H1 (cell line): ENCODE data around the gene PEAK3. TPM values are rescaled to one million over a fixed set of nuclear protein-coding genes. Genes with fewer than 3 reads are reported as not detected.

Source experiments
- CTCF ChIA-PET: fragments of 300-600 bp; sonication (Branson Sonifier 250); formaldehyde crosslinking; loops from one replicate; lab custom pipeline; 2021; ENCODE audit not compliant: partially characterized antibody; lab: Charles Lee
- POLR2A ChIA-PET: fragments of 300-600 bp; sonication (Branson Sonifier 250); formaldehyde crosslinking; loops from one replicate; lab custom pipeline; 2021; ENCODE audit warnings: inconsistent platforms; ENCODE audit not compliant: partially characterized antibody; lab: Charles Lee
- DNase-seq, 2 experiments: peaks; one replicate each; pipeline versions ENCODE4 v3.0.0 to v3.0.0-alpha.2; 2010 to 2022; ENCODE audit warnings: low spot score in 2 of 2, low read depth in 1 of 2, mixed read lengths in 1 of 2
- FAIRE-seq: peaks from 2 replicates; lab custom pipeline; 2011; peaks lifted over from hg19 to GRCh38; lab: Jason Lieb, UNC
- H2AFZ ChIP-seq: 2 replicates; pipeline ENCODE4 v1.8.1; 2012; ENCODE audit warnings: low read length, inconsistent platforms
- H2AK5ac ChIP-seq: 2 replicates; pipeline ENCODE4 v1.6.1; 2013; ENCODE audit warnings: low read depth, low read length
- H2BK120ac ChIP-seq: replicated peaks from 2 replicates; pipeline ENCODE3; 2013; ENCODE audit warnings: low read depth, low read length, inconsistent platforms
- H2BK12ac ChIP-seq: 2 replicates; pipeline ENCODE4 v1.6.1; 2013; ENCODE audit warnings: low read depth, low read length
- H2BK15ac ChIP-seq: 2 replicates; pipeline ENCODE4 v1.6.1; 2013; ENCODE audit warnings: low read length
- H2BK20ac ChIP-seq: 2 replicates; pipeline ENCODE4 v1.6.1; 2013; ENCODE audit warnings: low read length
- H2BK5ac ChIP-seq: 2 replicates; pipeline ENCODE4 v1.6.1; 2013; ENCODE audit warnings: low read depth, low read length
- H3K14ac ChIP-seq: 2 replicates; pipeline ENCODE4 v1.6.1; 2013; ENCODE audit warnings: inconsistent platforms; ENCODE audit not compliant: insufficient read length
- H3K18ac ChIP-seq: 2 replicates; pipeline ENCODE4 v1.6.1; 2013; ENCODE audit warnings: low read length; ENCODE audit errors: extremely low read depth
- H3K23ac ChIP-seq: 2 replicates; pipeline ENCODE4 v1.6.1; 2013; ENCODE audit warnings: inconsistent platforms; ENCODE audit not compliant: insufficient read length
- H3K23me2 ChIP-seq: 2 replicates; pipeline ENCODE4 v1.6.1; 2013; ENCODE audit warnings: low read depth, low read length
- H3K27ac ChIP-seq: 2 replicates; pipeline ENCODE4 v1.6.1; 2011; ENCODE audit warnings: low read depth, low read length, inconsistent platforms
- H3K27me3 ChIP-seq, 4 experiments: replicated peaks in 1 of 4; 1 replicate in 1 of 4; 2 replicates in 3 of 4; pipeline versions ENCODE4 v1.6.1 to v1.8.1; 2011 to 2013; ENCODE audit warnings: low read length in 3 of 4, mild to moderate bottlenecking in 3 of 4, inconsistent platforms in 2 of 4, mixed read lengths in 2 of 4, moderate library complexity in 1 of 4; ENCODE audit not compliant: control insufficient read depth in 3 of 4, insufficient read depth in 3 of 4; ENCODE audit errors: extremely low read depth in 1 of 4
- H3K36me3 ChIP-seq, 4 experiments: 2 replicates each; pipeline versions ENCODE4 v1.6.1 to v1.8.1; 2011 to 2013; ENCODE audit warnings: mild to moderate bottlenecking in 4 of 4, low read length in 3 of 4, moderate library complexity in 2 of 4, control low read depth in 1 of 4, inconsistent platforms in 1 of 4; ENCODE audit not compliant: insufficient read depth in 4 of 4, control insufficient read depth in 2 of 4
- H3K4ac ChIP-seq: replicated peaks from 2 replicates; pipeline ENCODE3; 2013; ENCODE audit warnings: low read length, low read depth, mixed read lengths, inconsistent platforms; ENCODE audit not compliant: insufficient read length
- H3K4me1 ChIP-seq, 4 experiments: replicated peaks in 1 of 4; 1 replicate in 1 of 4; 2 replicates in 3 of 4; pipeline versions ENCODE4 v1.6.1 to v1.8.1; 2011 to 2013; ENCODE audit warnings: low read length in 3 of 4, inconsistent platforms in 2 of 4, mixed read lengths in 1 of 4; ENCODE audit not compliant: insufficient read depth in 4 of 4, control insufficient read depth in 3 of 4
- H3K4me2 ChIP-seq, 2 experiments: 2 replicates each; pipeline versions ENCODE4 v1.6.1 to v1.8.1; 2011 to 2013; ENCODE audit warnings: low read depth in 2 of 2, low read length in 2 of 2, control low read depth in 1 of 2, inconsistent platforms in 1 of 2, mild to moderate bottlenecking in 1 of 2; ENCODE audit not compliant: insufficient read depth in 1 of 2
- H3K4me3 ChIP-seq, 4 experiments: fragments of 200-600, 300-600 bp in 1 of 4; sonication (generic), shearing (Covaris generic), sonication (Bioruptor Twin) in 1 of 4; 2 replicates each; pipeline versions ENCODE4 v1.5.1 to v1.8.1; 2011 to 2016; ENCODE audit warnings: low read length in 4 of 4, low read depth in 3 of 4, control low read depth in 2 of 4, inconsistent platforms in 2 of 4, mild to moderate bottlenecking in 2 of 4, mixed read lengths in 1 of 4, moderate library complexity in 1 of 4; ENCODE audit not compliant: insufficient read depth in 2 of 4; ENCODE audit errors: extremely low read depth in 1 of 4
- H3K56ac ChIP-seq: replicated peaks from 2 replicates; pipeline ENCODE3; 2013; ENCODE audit warnings: low read depth, mild to moderate bottlenecking, mixed read lengths, low read length, inconsistent platforms; ENCODE audit not compliant: insufficient read length
- H3K79me1 ChIP-seq: 2 replicates; pipeline ENCODE4 v1.6.1; 2013; ENCODE audit warnings: low read depth, low read length, control low read depth
- H3K79me2 ChIP-seq, 2 experiments: 2 replicates each; pipeline versions ENCODE4 v1.6.1 to v1.8.1; 2012 to 2013; ENCODE audit warnings: low read length in 2 of 2, mild to moderate bottlenecking in 2 of 2, inconsistent platforms in 1 of 2; ENCODE audit not compliant: insufficient read depth in 2 of 2, control insufficient read depth in 1 of 2
- H3K9ac ChIP-seq, 4 experiments: replicated peaks in 1 of 4; 1 replicate in 1 of 4; 2 replicates in 3 of 4; pipeline versions ENCODE4 v1.6.1 to v1.8.1; 2011 to 2013; ENCODE audit warnings: low read depth in 3 of 4, low read length in 3 of 4, control low read depth in 2 of 4, mild to moderate bottlenecking in 2 of 4, moderate library complexity in 2 of 4, inconsistent platforms in 1 of 4; ENCODE audit errors: extremely low read depth in 1 of 4
- H3K9me3 ChIP-seq, 2 experiments: 2 replicates each; pipeline versions ENCODE4 v1.6.1 to v1.8.1; 2012 to 2013; ENCODE audit warnings: mild to moderate bottlenecking in 2 of 2, moderate library complexity in 2 of 2, control low read depth in 1 of 2, inconsistent platforms in 1 of 2, low read depth in 1 of 2, low read length in 1 of 2, mixed read lengths in 1 of 2; ENCODE audit not compliant: insufficient read depth in 2 of 2
- H4K20me1 ChIP-seq, 2 experiments: replicated peaks in 1 of 2; 2 replicates each; pipeline versions ENCODE3 to v1.8.1; 2011 to 2013; ENCODE audit warnings: inconsistent platforms in 2 of 2, low read length in 2 of 2, mild to moderate bottlenecking in 1 of 2; ENCODE audit not compliant: insufficient read depth in 2 of 2, control insufficient read depth in 1 of 2
- H4K5ac ChIP-seq: 2 replicates; pipeline ENCODE4 v1.6.1; 2013; ENCODE audit warnings: low read length, low read depth, mixed read lengths, inconsistent platforms; ENCODE audit not compliant: insufficient read length
- H4K8ac ChIP-seq: 2 replicates; pipeline ENCODE4 v1.8.0; 2013; ENCODE audit warnings: mild to moderate bottlenecking, moderate library complexity, low read length, inconsistent platforms; ENCODE audit not compliant: insufficient read depth; ENCODE audit errors: extremely low read depth
- H4K91ac ChIP-seq: replicated peaks from 2 replicates; pipeline ENCODE3; 2013; ENCODE audit warnings: low read length, mixed read lengths, inconsistent platforms; ENCODE audit not compliant: insufficient read length
- ASH2L ChIP-seq: fragments of 200-600, 300-600 bp; sonication (generic); IDR thresholded peaks from one replicate; pipeline ENCODE4 v1.7.1; 2017; ENCODE audit warnings: low read length
- SIN3A ChIP-seq, 2 experiments: IDR thresholded peaks in 1 of 2; conservative IDR thresholded peaks in 1 of 2; 2 replicates each; pipeline ENCODE4 v1.6.1; 2011 to 2012; ENCODE audit warnings: low read length in 2 of 2, improper control_type of control experiment in 1 of 2, low read depth in 1 of 2, mild to moderate bottlenecking in 1 of 2
- SUZ12 ChIP-seq: fragments of 200-600 bp; sonication (generic); IDR thresholded peaks from 2 replicates; pipeline ENCODE4 v1.6.1; 2012; ENCODE audit warnings: mild to moderate bottlenecking, inconsistent platforms, low read length, moderate library complexity, mixed read lengths
- TAF7 ChIP-seq: optimal IDR thresholded peaks from 2 replicates; pipeline ENCODE3; 2011; ENCODE audit warnings: low read depth, mild to moderate bottlenecking, inconsistent platforms, low read length, moderate library complexity, borderline replicate concordance
- WGBS, 2 experiments: shearing (Covaris generic) in 1 of 2; methylation state at CpG; one replicate each; pipeline versions ENCODE4 v1.1.6 to v1.1.7; 2013 to 2015; ENCODE audit warnings: low lambda C conversion rate in 2 of 2, mixed read lengths in 2 of 2, inconsistent platforms in 1 of 2, low coverage in 1 of 2, missing lambda C conversion rate in 1 of 2; ENCODE audit not compliant: insufficient replicate concordance in 2 of 2, insufficient coverage in 1 of 2, insufficient read length in 1 of 2; ENCODE audit errors: extremely low coverage in 1 of 2, missing lambda C conversion rate in 1 of 2; 5-methylcytosine and 5-hydroxymethylcytosine counted together
- polyA plus RNA-seq, 7 experiments: library from polyadenylated mRNA; depleted of rRNA in 3 of 7; stranded (reverse) in 5 of 7; unstranded in 2 of 7; fragments of >200 nt in 5 of 7; fragments of 200-250 nt in 2 of 7; gene quantifications; 1 replicate in 5 of 7; 2 replicates in 1 of 7; 4 replicates in 1 of 7; pipeline versions ENCODE4 v1.2.1 to v1.2.3, GENCODE V29; 2011 to 2013; ENCODE audit warnings: missing spikeins in 2 of 7, mixed read lengths in 2 of 7
- total RNA-seq: library from RNA; stranded (reverse); fragmentation: NEBNext Ultra II Directional; extraction: Animal tissue kit (Norgen Biotek cat#: 25700); gene quantifications from 2 replicates; pipeline ENCODE4 v1.2.1, GENCODE V29; 2021
- TF ChIP-seq, protein P1 (sequence below): IDR thresholded peaks from 2 replicates; pipeline ENCODE4 v1.6.1; 2012; ENCODE audit warnings: inconsistent platforms
- TF ChIP-seq, protein P2 (sequence below): IDR thresholded peaks from 2 replicates; pipeline ENCODE4 v1.6.1; 2012; ENCODE audit warnings: inconsistent platforms

PEAK3 gene
- total and polyA plus RNA-seq, 2 of the 8 experiments (the other 6 are each of a cell fraction or from before 2014, with no cell fraction given), result not detected

DNA sequence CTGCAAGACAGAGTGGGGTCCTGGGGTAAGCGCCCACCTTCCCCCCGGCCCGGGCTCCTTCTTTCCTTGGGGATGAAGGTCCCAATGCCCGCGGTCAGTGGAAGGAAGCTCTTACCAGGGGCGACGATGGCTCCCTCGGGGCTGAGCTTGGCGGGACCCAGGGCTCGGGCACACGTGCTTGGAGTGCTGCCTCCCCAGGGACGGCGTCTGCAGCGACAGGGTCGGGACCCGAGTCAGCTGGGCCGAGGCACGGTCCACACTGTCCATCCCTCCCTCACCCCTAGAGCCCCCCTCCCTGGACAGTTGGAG, 29.2 kb downstream of the PEAK3 start:
- H3K79me2 ChIP-seq, result no peaks in the 10 kb centered on the region
- no peak overlapping the region for H3K4ac ChIP-seq
- H2BK15ac ChIP-seq, result no peak overlapping the region
- no peak overlapping the region for H3K23ac ChIP-seq
- H2AFZ ChIP-seq, result no peak overlapping the region
- no peaks in the 10 kb centered on the region; a peak in 1 of 4 replicates for H3K9me3 ChIP-seq
- H3K79me1 ChIP-seq, result no peaks in the 10 kb centered on the region
- no peak overlapping the region for H2BK20ac ChIP-seq
- H3K4me2 ChIP-seq, result peak overlapping the region; percentile 74 to 96
- DNase-seq (no peak), FAIRE-seq (no peak)
- 42% methylated on average over 14 of the region's 18 CpGs; no CpG with 5 or more reads in 1 of the 2 experiments for WGBS, 2 experiments
- TF ChIP-seq SIN3A (conservative IDR thresholded peaks at IDR 0.05 in 1 of 2, IDR thresholded peaks at IDR 0.05 in 1 of 2; ENCODE audit: low read depth in 1 of 2, low read length in 2 of 2) (no peak), TAF7 (peak; percentile 20), ASH2L (no peak), SUZ12 (no peak)
- TF ChIP-seq, protein P1, sequence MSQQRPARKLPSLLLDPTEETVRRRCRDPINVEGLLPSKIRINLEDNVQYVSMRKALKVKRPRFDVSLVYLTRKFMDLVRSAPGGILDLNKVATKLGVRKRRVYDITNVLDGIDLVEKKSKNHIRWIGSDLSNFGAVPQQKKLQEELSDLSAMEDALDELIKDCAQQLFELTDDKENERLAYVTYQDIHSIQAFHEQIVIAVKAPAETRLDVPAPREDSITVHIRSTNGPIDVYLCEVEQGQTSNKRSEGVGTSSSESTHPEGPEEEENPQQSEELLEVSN, result peak; percentile 91
- TF ChIP-seq, protein P2, sequence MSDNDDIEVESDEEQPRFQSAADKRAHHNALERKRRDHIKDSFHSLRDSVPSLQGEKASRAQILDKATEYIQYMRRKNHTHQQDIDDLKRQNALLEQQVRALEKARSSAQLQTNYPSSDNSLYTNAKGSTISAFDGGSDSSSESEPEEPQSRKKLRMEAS, result peak; percentile 82
- H2BK120ac ChIP-seq, result no peak overlapping the region
- no peak overlapping the region for H3K56ac ChIP-seq
- H3K23me2 ChIP-seq, result peaks cover 12% of the 10 kb centered on the region; the same call in 1 of the 2 replicates
- peaks cover 0 to 1% (median under 1%) of the 10 kb centered on the region in 4 experiments; a peak in 2 of 8 replicates for H3K36me3 ChIP-seq
- no peak overlapping the region for H2BK5ac ChIP-seq
- no peak overlapping the region for H3K14ac ChIP-seq
- H4K8ac ChIP-seq, result no peak overlapping the region; the same call in 1 of the 2 replicates
- no peak overlapping the region for H2AK5ac ChIP-seq
- 0 out of 2 replicates have a peak overlapping the region, but pooled peaks have one; percentile 60 for H3K18ac ChIP-seq
- H3K4me1 ChIP-seq, result peaks cover 0 to 4% (median 2%) of the 10 kb centered on the region in 4 experiments; a peak in 5 of 7 replicates
- H4K91ac ChIP-seq, result peak overlapping the region; percentile 74
- H2BK12ac ChIP-seq, result no peak overlapping the region
- no peak overlapping the region for H3K27ac ChIP-seq
- H3K9ac ChIP-seq, result no peak overlapping the region; a peak in 1 of 7 replicates
- H4K20me1 ChIP-seq, result peaks cover 2 to 6% of the 10 kb centered on the region in 2 experiments
- peak overlapping the region; percentile 35 to 65 (median 47); a peak in 6 of 8 replicates for H3K4me3 ChIP-seq
- peaks cover 0 to 23% (median 12%) of the 10 kb centered on the region in 4 experiments; a peak in 6 of 7 replicates for H3K27me3 ChIP-seq
- H4K5ac ChIP-seq, result no peak overlapping the region
- POLR2A ChIA-PET, result interaction anchor here (0.9 to 18.7 kb wide), 12 partner anchors 11 to 155 kb away, joined by 3 to 330 read pairs (median 4); partner anchors contain the start of genes LSM7, PLEKHJ1, SF3A2 and SPPL2B
- CTCF ChIA-PET, result interaction anchor here (0.6 to 5.9 kb wide), 16 partner anchors 8 to 278 kb away, joined by 3 to 42 read pairs (median 7); partner anchors contain the start of gene PLEKHJ1
